Measurements from ENCODE around the gene SERINC3.

The SERINC3 gene

GRCh38 chr20:44495802-44496481 lies 25.9 kb downstream of the SERINC3 start:
- Histone ChIP-seq H3K4me3 (no peak overlapping the region), H3K27ac (peak overlapping the region in 1 of 2 donors; percentile 61)
- no peak for TF ChIP-seq CTCF (IDR thresholded peaks at IDR 0.05)
- no peak for DNase-seq (ENCODE audit: low spot score)

- H3K4me3 ChIP-seq = no peak overlapping the region
- DNase-seq (ENCODE audit: low spot score) = no peak
- peak overlapping the region; percentile 24 to 61 for H3K27ac ChIP-seq
- TF ChIP-seq CTCF (IDR thresholded peaks at IDR 0.05) = no peak
Measured at GRCh38 chr20:44495257-44495656, 26.6 kb downstream of the SERINC3 start.

GRCh38 chr20:44494681-44495080 lies 27.2 kb downstream of the SERINC3 start:
- H3K4me3 ChIP-seq = no peak overlapping the region
- TF ChIP-seq CTCF (IDR thresholded peaks at IDR 0.05) = no peak
- H3K27ac ChIP-seq = peak overlapping the region; percentile 24 to 61
- DNase-seq (ENCODE audit: low spot score) = no peak

GRCh38 chr20:44494266-44494665 lies 27.6 kb downstream of the SERINC3 start:
- no peak overlapping the region for H3K4me3 ChIP-seq
- H3K27ac ChIP-seq = peak overlapping the region in 1 of 2 donors; percentile 61
- TF ChIP-seq CTCF (IDR thresholded peaks at IDR 0.05) = no peak
- DNase-seq (ENCODE audit: low spot score) = no peak

GRCh38 chr20:44491635-44492395 lies 30.1 kb downstream of the SERINC3 start:
- DNase-seq (ENCODE audit: low spot score) = no peak
- Histone ChIP-seq H3K4me3 (no peak overlapping the region), H3K27ac (peak overlapping the region in 1 of 2 donors; percentile 78)
- TF ChIP-seq CTCF (IDR thresholded peaks at IDR 0.05) = no peak

GRCh38 chr20:44489931-44490330 lies 31.9 kb downstream of the SERINC3 start:
- Histone ChIP-seq H3K27ac (no peak overlapping the region), H3K4me3 (no peak overlapping the region)
- DNase-seq (ENCODE audit: low spot score) = no peak
- no peak for TF ChIP-seq CTCF (IDR thresholded peaks at IDR 0.05)

- no peak for TF ChIP-seq CTCF (IDR thresholded peaks at IDR 0.05)
- no peak overlapping the region for H3K27ac ChIP-seq
Measured at GRCh38 chr20:44489223-44489622, 32.6 kb downstream of the SERINC3 start.

More at GRCh38 chr20:44489223-44489622, 32.6 kb downstream of the SERINC3 start:
- H3K4me3 ChIP-seq = no peak overlapping the region
- DNase-seq (ENCODE audit: low spot score) = no peak
